Kasumi-1 (cell line): Measurements from ENCODE around the gene OR2S2.
A peak's percentile ranks its signal among the peaks of the same experiment; 100 is the strongest.
"Not testable (repeated sequence)": the region's sequence is repeated elsewhere in the genome, so short reads cannot be mapped to it uniquely, and the experiment has no call there.

ENCODE experiments used
- DNase-seq, 2 experiments: peaks; one replicate each; lab custom pipeline; 2025; lab: John Stamatoyannopoulos, UW

OR2S2 gene

GRCh38 chr9:35958104-35958837 lies at the start of gene OR2S2:
Gene OR2S2 (minus strand): TSS chr9:35958154. CDS start chr9:35958098, 56 bp downstream.
- no peak for DNase-seq

GRCh38 chr9:36007316-36007708 lies 49.4 kb upstream of the OR2S2 start:
- DNase-seq: peak in 1 of 2 experiments; percentile 13

GRCh38 chr9:36006549-36007315 lies 48.8 kb upstream of the OR2S2 start:
- peak; percentile 25 to 28 for DNase-seq

- DNase-seq: no peak
Observed at GRCh38 chr9:36005891-36006290, 47.9 kb upstream of the OR2S2 start.

- no peak for DNase-seq
Observed at GRCh38 chr9:35998333-35998732, 40.4 kb upstream of the OR2S2 start.

GRCh38 chr9:35997016-35997415 lies 39.1 kb upstream of the OR2S2 start:
- DNase-seq: not testable (repeated sequence)

GRCh38 chr9:35996358-35996970 lies 38.5 kb upstream of the OR2S2 start:
- DNase-seq: no peak

- no peak for DNase-seq
Observed at GRCh38 chr9:35994959-35995358, 37.0 kb upstream of the OR2S2 start.

GRCh38 chr9:35993976-35994720 lies 36.2 kb upstream of the OR2S2 start:
- DNase-seq: no peak

GRCh38 chr9:35993136-35993535 lies 35.2 kb upstream of the OR2S2 start:
- DNase-seq: not testable (repeated sequence)

GRCh38 chr9:35990155-35990554 lies 32.2 kb upstream of the OR2S2 start:
- no peak for DNase-seq

GRCh38 chr9:35984021-35984420 lies 26.1 kb upstream of the OR2S2 start:
- no peak for DNase-seq

GRCh38 chr9:35981699-35982098 lies 23.7 kb upstream of the OR2S2 start:
- no peak for DNase-seq

- no peak for DNase-seq
Observed at GRCh38 chr9:35980289-35981011, 22.5 kb upstream of the OR2S2 start.

GRCh38 chr9:35978792-35979191 lies 20.8 kb upstream of the OR2S2 start:
- DNase-seq: no peak

- no peak for DNase-seq
Observed at GRCh38 chr9:35976726-35977125, 18.8 kb upstream of the OR2S2 start.

- no peak for DNase-seq
Observed at GRCh38 chr9:35974800-35975199, 16.8 kb upstream of the OR2S2 start.

GRCh38 chr9:35972093-35972492 lies 14.1 kb upstream of the OR2S2 start:
- no peak for DNase-seq

GRCh38 chr9:35967042-35967441 lies 9.1 kb upstream of the OR2S2 start:
- DNase-seq: no peak

- no peak for DNase-seq
Observed at GRCh38 chr9:35966433-35966832, 8.5 kb upstream of the OR2S2 start.

GRCh38 chr9:35965011-35965410 lies 7.1 kb upstream of the OR2S2 start:
- DNase-seq: no peak
